ENCODE measurements around the gene SRM. TPM values are rescaled to one million over a fixed set of nuclear protein-coding genes. Genes with fewer than 3 reads are reported as not detected.
"Not testable (repeated sequence)": the region's sequence is repeated elsewhere in the genome, so short reads cannot be mapped to it uniquely, and the experiment has no call there.

Gene SRM
- polyA plus RNA-seq, 1 experiment = 41.4 TPM

- TF ChIP-seq, protein P1, sequence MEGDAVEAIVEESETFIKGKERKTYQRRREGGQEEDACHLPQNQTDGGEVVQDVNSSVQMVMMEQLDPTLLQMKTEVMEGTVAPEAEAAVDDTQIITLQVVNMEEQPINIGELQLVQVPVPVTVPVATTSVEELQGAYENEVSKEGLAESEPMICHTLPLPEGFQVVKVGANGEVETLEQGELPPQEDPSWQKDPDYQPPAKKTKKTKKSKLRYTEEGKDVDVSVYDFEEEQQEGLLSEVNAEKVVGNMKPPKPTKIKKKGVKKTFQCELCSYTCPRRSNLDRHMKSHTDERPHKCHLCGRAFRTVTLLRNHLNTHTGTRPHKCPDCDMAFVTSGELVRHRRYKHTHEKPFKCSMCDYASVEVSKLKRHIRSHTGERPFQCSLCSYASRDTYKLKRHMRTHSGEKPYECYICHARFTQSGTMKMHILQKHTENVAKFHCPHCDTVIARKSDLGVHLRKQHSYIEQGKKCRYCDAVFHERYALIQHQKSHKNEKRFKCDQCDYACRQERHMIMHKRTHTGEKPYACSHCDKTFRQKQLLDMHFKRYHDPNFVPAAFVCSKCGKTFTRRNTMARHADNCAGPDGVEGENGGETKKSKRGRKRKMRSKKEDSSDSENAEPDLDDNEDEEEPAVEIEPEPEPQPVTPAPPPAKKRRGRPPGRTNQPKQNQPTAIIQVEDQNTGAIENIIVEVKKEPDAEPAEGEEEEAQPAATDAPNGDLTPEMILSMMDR (IDR thresholded peaks at IDR 0.05; ENCODE audit: low read depth, low read length) = no peak
- DNase-seq (ENCODE audit: low read depth, low spot score) = no peak
- Histone ChIP-seq H3K27ac (ENCODE audit: low read depth, low read length) (no peak overlapping the region), H3K27me3 (ENCODE audit: control insufficient read depth, insufficient read depth, low read length) (no peaks in the 10 kb centered on the region), H3K4me3 (ENCODE audit: low read depth, low read length) (no peak overlapping the region), H3K9me3 (ENCODE audit: control insufficient read depth, insufficient read depth, low read length) (no peaks in the 10 kb centered on the region)
- POLR2A ChIA-PET = no interaction called here
- CTCF ChIA-PET = interaction anchor here (5.4 kb wide), 1 partner anchor 43 kb away, joined by 30 read pairs; no protein-coding TSS in a partner anchor
Observed at GRCh38 chr1:11080931-11081330, 21.1 kb upstream of the SRM start.

- POLR2A ChIA-PET = interaction anchor here (0.6 kb wide), 1 partner anchor 16 kb away, joined by 4 read pairs; no protein-coding TSS in a partner anchor
Observed at GRCh38 chr1:11078631-11079030, 18.8 kb upstream of the SRM start.

DNA sequence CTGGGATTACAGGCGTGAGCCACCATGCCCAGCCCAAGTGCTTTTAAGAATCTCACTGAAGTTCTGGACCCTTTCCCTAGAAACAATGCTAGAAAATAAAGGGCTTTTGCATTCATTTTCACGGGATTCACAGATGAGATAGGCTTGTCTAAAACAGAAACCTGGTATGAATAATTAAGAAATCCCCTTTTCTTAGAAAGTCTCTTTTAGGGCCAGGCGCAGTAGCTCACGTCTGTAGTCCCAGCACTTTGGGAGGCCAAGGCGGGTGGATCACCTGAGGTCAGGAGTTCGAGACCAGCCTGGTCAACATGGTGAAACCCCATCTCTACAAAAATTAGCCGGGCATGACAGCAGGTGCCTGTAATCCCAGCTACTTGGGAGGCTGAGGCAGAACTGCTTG lies 13.6 kb upstream of the SRM start:
- CTCF ChIA-PET = interaction anchor here (0.6 kb wide), 1 partner anchor 114 kb away, joined by 3 read pairs; no protein-coding TSS in a partner anchor
- H3K9me3 ChIP-seq (ENCODE audit: control insufficient read depth, insufficient read depth, low read length); H3K27ac ChIP-seq (ENCODE audit: low read depth, low read length); DNase-seq (ENCODE audit: low read depth, low spot score); H3K27me3 ChIP-seq (ENCODE audit: control insufficient read depth, insufficient read depth, low read length); POLR2A ChIA-PET; H3K4me3 ChIP-seq (ENCODE audit: low read depth, low read length): not testable (repeated sequence)

More at GRCh38 chr1:11078631-11079030, 18.8 kb upstream of the SRM start:
- H3K27ac ChIP-seq (ENCODE audit: low read depth, low read length) = no peak overlapping the region
- no peak overlapping the region for H3K4me3 ChIP-seq (ENCODE audit: low read depth, low read length)
- no peaks in the 10 kb centered on the region for H3K27me3 ChIP-seq (ENCODE audit: control insufficient read depth, insufficient read depth, low read length)
- CTCF ChIA-PET = interaction anchor here (5.4 kb wide), 1 partner anchor 41 kb away, joined by 30 read pairs; no protein-coding TSS in a partner anchor
- TF ChIP-seq, protein P1 (IDR thresholded peaks at IDR 0.05; ENCODE audit: low read depth, low read length) = no peak
- DNase-seq (ENCODE audit: low read depth, low spot score) = no peak
- H3K9me3 ChIP-seq (ENCODE audit: control insufficient read depth, insufficient read depth, low read length) = no peaks in the 10 kb centered on the region

DNA sequence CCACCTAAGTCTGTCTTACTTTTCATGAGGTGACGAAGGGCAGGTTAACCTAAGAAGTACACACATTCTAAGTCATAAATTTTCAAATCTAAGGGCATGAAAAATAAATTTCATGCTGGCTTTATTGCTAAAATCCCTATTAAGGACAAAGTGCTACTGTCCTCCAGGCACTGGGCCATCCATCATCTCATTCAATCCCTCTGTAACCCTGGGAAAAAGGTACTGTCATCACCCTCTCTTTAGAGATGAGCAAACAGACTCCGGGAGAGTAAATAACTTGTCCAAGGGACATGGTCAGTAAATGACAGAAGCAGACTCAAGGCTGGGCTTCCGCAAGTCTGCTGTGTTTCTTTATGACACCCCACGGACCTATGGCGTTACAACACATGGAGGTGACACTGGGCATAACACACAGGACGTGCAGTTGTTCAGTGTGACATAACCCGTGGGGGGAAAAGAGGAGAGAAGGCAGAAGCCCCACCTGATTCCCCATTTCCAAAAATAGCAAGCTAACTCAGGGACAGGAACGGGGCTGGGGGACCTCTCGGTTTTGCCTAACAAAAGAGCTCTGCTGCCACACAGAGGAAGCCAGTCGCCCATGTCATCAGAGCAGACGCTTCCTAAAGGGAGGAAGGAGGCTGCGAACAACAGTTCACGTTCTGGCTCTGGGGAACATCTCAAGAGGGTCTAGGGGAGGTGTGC lies 12.5 kb upstream of the SRM start:
- POLR2A ChIA-PET = no interaction called here
- CTCF ChIA-PET = no interaction called here
- Histone ChIP-seq H3K9me3 (ENCODE audit: control insufficient read depth, insufficient read depth, low read length) (no peaks in the 10 kb centered on the region), H3K4me3 (ENCODE audit: low read depth, low read length) (no peak overlapping the region), H3K27me3 (ENCODE audit: control insufficient read depth, insufficient read depth, low read length) (no peaks in the 10 kb centered on the region), H3K27ac (ENCODE audit: low read depth, low read length) (no peak overlapping the region)
- TF ChIP-seq, protein P1 (IDR thresholded peaks at IDR 0.05; ENCODE audit: low read depth, low read length) = no peak
- DNase-seq (ENCODE audit: low read depth, low spot score) = no peak

DNA sequence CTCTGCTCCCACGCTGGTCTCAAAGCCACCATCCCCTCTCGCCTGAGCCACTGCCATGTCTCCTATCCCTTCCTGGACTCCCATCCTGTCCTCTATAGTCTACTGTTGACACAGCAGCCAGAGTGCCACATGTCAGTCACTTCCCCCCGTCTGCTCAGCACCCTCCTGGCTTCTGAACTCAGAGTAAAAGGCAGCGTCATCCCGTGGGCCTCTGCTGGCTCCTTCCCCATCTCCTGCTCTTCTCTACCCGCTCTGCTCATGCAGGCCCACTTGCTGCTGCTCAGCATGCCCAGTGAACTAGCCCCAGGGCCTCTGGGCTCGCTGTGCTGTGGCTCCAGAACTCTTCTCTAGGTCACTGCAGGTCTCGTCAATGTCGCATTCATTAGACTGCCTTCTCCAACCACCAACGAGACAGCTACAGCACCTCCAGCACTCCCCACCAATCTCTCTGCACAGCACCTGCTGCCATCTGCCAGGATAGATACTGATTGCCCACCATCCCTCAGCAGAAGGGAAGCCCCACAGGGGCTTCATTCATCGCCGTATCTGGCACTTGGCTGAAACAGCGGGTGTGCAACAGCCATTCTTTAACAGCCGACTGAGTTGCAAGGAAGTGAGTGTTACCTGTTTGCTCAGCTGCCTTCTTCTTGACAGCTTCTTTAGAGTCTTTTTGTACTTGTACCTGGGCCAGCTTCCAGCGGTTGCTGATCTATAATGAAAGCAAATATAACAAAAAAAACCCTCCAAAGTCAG lies 11.8 kb upstream of the SRM start:
- POLR2A ChIA-PET = interaction anchor here (0.7 kb wide), 1 partner anchor 40 kb away, joined by 3 read pairs; no protein-coding TSS in a partner anchor
- CTCF ChIA-PET = interaction anchor here (2.3 kb wide), 1 partner anchor 34 kb away, joined by 15 read pairs; no protein-coding TSS in a partner anchor
- TF ChIP-seq, protein P1 (IDR thresholded peaks at IDR 0.05; ENCODE audit: low read depth, low read length) = no peak
- no peaks in the 10 kb centered on the region for H3K27me3 ChIP-seq (ENCODE audit: control insufficient read depth, insufficient read depth, low read length)
- H3K9me3 ChIP-seq (ENCODE audit: control insufficient read depth, insufficient read depth, low read length) = no peaks in the 10 kb centered on the region
- DNase-seq (ENCODE audit: low read depth, low spot score) = no peak
- no peak overlapping the region for H3K4me3 ChIP-seq (ENCODE audit: low read depth, low read length)
- H3K27ac ChIP-seq (ENCODE audit: low read depth, low read length) = no peak overlapping the region
